Breast epithelium (tissue), 3 donors: Measurements from ENCODE around the gene HMCES.

ENCODE experiments used
- POLR2A ChIP-seq: fragments of 450-650 bp; IDR thresholded peaks from one replicate; pipeline ENCODE4 v1.6.1; 2016; ENCODE audit warnings: antibody characterized with exemption, mild to moderate bottlenecking, moderate library complexity
- TF ChIP-seq, protein P1 (sequence below), 3 donors: fragments of 450-650 bp; IDR thresholded peaks; one replicate each; pipeline ENCODE4 v1.5.1; 2016 to 2017; ENCODE audit warnings: antibody characterized with exemption in 3 of 3, mild to moderate bottlenecking in 3 of 3, moderate library complexity in 3 of 3

DNA sequence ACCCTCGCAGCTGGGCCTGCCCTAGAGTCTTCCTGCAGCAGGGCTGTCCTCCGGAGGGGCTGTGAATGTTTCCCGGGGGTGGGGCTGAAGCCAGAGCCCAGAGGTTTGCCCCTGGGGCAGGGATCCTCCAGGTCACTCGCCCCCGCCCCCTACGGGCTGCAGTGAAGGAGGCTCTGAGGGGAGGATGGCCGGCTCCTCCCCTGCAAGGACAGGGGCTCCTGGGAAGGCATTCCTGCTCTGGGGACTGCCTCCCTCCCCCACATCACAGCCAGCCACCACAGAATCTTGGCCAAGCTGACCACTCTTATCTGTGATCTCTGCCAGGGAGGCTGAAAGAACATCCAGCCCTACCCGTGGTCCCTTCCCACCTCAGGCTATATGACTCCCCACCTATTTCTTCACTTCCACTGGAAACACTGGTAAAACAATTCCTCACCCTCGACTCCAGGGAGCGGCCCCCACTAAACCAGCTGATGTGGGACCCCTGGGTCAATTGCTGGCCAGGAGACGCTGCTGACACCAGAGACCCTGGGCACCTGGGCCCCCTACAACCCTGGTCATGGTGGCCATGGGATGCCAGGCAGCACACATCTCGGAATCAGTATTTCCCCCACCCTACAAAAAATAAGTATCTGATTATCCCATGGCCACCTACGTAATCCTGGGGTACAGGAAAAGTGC, 66.0 kb downstream of the HMCES start:
- TF ChIP-seq, protein P1, sequence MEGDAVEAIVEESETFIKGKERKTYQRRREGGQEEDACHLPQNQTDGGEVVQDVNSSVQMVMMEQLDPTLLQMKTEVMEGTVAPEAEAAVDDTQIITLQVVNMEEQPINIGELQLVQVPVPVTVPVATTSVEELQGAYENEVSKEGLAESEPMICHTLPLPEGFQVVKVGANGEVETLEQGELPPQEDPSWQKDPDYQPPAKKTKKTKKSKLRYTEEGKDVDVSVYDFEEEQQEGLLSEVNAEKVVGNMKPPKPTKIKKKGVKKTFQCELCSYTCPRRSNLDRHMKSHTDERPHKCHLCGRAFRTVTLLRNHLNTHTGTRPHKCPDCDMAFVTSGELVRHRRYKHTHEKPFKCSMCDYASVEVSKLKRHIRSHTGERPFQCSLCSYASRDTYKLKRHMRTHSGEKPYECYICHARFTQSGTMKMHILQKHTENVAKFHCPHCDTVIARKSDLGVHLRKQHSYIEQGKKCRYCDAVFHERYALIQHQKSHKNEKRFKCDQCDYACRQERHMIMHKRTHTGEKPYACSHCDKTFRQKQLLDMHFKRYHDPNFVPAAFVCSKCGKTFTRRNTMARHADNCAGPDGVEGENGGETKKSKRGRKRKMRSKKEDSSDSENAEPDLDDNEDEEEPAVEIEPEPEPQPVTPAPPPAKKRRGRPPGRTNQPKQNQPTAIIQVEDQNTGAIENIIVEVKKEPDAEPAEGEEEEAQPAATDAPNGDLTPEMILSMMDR (IDR thresholded peaks at IDR 0.05): no peak
- TF ChIP-seq POLR2A: no peak
